HG02981 (cell line): ENCODE measurements around the gene TPST1.
"Not testable (repeated sequence)": the region's sequence is repeated elsewhere in the genome, so short reads cannot be mapped to it uniquely, and the experiment has no call there.

Source experiments
- ATAC-seq: cut with Tn5 transposase; IDR thresholded peaks from one replicate; pipeline ENCODE4 v1.9.1; 2021; ENCODE audit warnings: mild to moderate bottlenecking, moderate library complexity; ENCODE audit not compliant: unreplicated experiment

Gene TPST1

DNA sequence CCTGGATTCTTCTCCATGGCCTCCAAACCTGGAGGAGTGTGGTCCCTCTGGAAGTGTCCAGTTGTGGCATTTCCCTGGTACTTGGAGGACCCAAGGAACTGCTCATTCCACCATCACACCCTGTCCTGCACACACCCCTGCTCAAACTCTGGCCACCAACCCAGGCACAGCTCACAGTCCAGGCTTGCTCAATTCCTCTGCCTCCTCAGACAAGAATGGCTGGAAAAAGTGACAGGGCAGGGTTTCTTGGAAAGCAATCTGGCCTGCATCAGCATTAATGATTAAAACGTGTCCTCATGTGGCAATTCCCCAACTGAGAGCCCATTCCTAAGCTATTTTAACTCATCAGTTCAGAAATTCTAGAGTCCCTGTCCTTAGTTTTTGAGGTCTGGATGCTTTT lies 17.2 kb upstream of the TPST1 start:
- no peak for ATAC-seq

DNA sequence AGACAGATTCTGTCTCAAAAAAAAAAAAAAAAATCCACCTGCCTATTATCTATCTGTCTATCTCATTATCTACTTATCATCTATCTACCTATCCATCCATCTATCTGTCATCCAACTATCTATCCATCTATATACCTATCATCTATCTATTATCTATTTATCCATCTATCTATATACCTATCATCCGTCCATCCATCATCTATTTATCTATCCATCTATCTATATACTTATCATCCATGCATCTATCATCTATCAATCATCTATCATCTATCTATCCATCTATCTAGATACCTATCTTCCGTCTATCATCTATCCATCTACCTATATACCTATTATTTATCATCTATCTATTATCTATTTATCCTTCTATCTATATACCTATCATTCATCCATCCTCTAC lies 16.5 kb upstream of the TPST1 start:
- no peak for ATAC-seq

DNA sequence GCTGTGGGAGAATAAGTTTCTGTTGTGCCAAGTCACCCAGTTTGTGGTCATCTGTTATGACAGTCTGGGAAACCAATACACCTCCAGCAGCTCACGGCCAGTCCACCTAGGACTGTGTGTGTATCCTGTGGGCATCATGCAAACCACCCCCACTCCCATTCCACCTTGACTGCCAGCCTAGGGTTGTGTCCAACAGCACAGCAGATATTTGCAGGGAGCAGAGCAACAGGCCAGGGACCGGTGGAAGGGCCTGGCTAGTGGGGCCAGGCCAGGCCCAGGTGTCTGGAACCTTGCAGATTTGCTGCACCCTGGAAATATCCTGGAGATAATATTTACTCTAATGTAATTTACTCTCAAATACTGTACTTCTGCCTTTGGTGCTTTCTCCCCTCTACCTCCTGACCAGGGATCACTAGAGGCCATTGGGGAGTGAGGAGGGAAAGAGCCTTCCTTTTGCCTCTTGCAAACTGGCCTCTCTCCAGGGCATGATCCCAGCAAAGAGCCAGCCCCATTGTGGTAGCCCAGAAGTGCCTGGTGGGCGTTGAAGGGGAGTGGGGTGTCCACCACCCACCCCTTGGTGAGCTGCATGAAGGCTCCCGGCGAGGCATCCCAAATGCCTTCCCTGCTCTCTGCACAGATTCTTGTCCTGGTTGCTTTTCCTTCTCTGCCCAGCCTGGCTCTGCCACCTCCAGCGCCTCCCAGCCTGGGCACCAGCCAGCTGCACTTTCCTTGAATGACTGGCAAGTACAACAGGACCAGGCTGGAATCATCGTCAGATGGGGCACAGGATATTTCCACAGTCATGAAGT lies 15.2 kb upstream of the TPST1 start:
- no peak for ATAC-seq

DNA sequence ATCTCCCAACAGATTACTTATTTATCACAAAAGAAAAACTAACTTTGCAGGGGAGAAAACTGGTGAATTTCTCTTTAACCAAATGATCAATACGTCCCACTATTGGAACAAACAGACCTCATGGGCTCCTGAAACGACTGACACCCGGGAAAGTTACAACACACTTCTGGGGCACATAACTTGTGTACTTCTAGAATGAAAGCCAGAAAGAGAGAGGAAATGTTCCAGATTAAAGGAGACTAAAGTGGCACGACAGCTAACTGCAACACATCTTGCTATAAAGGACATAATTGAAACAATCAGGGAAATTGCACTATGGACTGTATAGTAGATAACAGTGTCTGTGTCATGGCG lies 14.7 kb upstream of the TPST1 start:
- no peak for ATAC-seq

DNA sequence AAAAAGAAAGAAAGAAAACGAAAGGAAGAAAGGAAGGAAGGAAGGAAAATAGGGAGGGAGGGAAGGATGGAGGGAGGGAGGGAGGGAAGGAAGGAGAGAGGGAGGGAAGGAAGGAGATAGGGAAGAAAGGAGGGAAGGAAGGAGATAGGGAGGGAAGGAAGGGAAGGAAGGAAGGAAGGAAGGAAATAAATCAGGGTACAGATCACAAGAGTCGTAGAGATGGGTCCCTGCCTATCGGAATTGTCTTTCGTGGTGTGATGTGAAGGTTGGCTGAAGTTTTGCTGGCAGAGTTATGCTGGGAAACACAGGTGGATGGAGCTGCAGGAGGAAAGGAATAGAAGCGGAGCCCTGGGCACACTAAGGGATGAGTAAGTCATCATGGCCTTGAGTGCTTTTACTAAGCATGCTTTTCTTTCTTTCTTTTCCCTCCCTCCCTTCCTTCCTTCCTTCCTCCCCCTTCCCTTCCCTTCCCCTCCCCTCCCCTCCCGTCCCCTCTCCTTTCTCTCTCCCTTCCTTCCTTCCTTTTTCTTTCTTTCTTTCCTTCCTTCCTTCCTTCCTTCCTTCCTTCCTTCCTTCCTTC lies 11.9 kb upstream of the TPST1 start:
- ATAC-seq = no peak

DNA sequence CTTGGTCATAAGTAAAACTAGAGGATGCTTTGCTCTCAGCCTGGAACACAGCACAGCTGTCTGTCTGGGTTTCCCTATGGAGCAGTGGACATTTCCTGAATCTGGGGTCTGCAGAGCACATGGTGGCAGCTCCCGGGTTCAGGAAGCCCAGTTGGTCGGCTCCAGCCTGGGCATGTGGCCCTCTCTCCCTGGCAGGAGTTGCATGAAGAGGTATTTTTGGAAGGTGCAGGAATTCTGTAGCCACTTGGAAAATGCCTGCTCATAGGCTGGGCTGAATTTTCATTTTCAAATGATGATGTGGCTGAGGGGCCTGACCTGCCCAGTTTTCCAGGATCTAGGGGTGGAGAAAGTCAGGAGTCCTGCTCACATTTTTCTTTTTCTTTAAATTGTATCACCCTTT lies 6.7 kb upstream of the TPST1 start:
- no peak for ATAC-seq

DNA sequence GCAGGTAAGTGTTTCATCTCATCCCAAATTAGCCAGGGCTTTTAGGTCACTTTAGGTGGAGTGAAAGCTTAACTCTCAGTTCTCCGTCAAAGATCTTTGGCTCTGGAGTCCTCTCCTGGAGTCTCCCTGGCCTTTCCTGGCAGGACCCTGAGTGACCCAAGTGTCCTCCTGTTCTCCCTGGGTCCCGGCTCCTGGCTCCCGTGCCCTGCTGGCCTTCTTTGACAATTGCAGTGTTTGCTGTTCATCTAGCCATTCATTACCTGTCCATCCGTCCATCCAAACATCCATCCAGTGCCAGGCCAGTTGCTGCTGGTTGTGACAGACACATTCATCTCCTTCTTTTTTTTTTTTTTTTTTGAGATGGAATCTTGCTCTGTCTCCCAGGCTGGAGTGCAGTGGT lies 6.2 kb upstream of the TPST1 start:
- no peak for ATAC-seq

DNA sequence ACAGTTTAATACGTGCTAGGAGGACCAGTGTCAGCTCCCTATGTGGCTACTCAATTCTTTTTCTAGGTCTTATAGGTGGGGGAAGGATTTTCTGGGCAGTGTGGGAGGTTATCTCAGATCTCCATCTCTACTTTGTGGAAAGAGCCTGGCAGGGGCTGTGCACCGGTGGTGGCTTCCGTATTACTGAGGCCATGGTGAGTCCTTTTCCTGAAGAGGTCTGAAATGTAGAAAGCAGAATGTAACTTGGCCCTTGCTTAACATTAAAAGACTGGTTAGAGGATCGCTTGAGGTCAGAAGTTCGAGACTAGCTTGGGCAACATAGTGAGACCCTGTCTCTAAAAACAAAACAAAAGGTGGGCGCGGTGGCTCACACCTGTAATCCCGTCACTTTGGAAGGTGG lies 2.7 kb upstream of the TPST1 start:
- no peak for ATAC-seq

DNA sequence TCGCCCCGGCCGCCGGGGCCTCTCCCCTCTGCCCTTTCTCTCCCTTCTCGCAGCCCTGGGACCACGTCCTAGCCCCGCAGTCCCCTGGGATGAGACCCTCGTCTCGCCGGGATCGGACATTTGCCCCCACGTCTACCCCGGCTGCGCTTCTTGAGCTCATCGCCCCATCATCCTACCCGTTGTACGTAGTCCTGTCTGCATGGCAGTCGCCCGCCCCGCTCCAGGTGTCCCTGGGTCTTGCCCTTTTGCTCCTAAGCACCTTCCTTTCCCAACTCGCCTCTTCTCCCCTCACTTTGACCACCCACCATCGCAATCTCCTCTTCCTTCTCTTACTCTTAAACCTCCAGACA lies 582 bp downstream of the TPST1 start:
- ATAC-seq = no peak

DNA sequence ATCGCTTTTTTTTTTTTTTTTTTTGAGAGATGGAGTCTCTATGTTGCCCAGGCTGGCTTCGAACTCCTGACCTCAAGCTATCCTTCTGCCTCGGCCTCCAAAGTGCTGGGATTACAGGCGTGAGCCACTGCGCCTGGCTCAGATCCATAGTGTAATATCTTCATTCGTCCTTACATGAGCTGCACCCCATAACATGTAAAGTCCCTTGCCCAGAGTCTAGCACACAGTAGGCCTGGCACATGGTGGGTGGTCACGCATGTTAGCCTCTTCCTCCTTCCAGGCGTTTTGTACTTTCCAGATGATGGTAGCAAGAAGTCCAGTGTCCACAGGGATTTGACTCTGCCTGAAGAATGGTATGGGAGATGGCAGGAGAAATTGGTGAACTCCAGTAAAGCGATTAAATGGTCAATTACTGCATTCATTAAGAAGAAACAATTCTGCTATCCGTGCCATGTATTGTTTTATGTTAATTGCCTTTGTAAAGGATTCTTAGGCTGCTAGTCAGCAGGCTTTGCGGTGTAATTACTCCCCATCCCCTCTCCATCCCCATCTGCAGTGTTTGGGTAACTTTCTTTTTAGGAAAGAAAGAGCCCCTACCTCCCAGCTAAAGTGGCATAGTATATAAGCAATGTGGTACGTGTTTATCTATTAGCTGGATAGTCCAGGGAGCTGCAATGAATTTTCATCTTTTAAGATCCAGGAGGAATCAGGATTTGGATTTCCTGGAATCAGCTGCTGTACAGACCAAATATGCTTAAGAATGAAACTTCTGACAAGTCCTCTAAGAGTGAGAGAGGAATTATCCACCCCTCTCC lies 1.2 kb downstream of the TPST1 start:
- no peak for ATAC-seq

DNA sequence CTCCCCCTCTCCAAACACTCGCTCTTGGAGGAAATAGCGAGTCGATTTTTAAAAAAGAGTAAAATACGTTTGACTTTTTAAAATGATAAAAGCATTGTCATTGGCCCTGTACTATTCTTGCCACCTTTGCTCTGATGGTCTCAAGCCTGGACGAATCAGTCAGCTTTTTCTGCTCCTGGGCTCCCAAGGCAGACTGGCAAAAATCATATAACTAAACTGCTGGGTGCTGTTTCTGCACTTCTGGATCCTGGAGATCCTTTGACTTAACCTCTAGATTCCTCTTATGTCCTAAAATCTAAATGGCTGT lies 1.8 kb downstream of the TPST1 start:
- ATAC-seq = no peak

DNA sequence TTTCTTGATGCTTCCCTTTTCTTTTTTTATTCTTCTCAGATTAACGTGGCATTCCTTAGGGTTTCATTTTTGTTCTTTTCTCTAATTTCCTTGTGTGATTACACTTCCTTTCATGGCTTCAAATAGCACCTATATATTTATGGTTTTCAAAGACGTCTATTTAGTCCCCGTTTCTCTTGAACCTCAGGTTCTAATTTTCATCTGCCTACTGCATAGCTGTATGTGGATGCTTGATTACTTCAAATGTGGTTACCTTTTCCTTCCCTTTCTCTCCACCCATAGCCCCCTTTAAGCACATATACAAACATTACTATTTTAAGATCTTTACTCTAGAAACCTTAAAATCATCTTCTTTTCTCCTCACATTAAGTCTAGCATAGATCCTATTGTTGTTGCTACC lies 2.4 kb downstream of the TPST1 start:
- no peak for ATAC-seq

DNA sequence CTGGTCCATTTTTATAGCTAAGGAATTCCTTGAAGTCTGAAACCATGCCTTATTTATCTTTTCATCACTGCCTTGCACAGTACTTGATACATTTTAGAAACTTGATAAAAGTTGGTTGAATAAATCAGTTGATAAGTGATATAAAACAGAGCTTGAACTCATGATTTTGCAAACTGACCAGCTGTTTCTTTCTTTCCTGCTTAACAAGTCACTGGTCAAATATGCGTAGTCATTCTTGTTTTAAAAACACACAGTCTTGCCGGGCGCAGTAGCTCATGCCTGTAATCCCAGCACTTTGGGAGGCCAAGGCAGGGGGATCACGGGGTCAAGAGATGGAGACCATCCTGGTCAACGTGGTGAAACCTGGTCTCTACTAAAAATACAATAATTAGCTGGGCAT lies 6.3 kb downstream of the TPST1 start:
- ATAC-seq = no peak

DNA sequence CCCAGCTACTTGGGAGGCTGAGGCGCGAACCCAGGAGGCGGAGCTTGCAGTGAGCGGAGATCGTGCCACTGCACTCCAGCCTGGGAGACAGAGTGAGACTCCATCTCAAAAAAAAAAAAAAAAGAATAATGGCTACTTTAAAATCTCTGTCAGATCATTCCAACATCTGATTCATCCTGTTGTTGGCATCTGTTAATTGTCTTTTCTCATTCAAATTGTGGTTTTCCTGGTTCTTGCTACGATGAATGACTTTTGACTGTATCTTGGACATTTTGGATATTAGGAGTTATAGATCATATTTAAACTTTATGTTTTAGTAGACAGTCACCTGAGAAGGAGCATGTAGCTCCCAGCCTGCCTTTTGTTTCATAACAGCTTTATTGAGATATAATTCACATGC lies 8.5 kb downstream of the TPST1 start:
- ATAC-seq = no peak

DNA sequence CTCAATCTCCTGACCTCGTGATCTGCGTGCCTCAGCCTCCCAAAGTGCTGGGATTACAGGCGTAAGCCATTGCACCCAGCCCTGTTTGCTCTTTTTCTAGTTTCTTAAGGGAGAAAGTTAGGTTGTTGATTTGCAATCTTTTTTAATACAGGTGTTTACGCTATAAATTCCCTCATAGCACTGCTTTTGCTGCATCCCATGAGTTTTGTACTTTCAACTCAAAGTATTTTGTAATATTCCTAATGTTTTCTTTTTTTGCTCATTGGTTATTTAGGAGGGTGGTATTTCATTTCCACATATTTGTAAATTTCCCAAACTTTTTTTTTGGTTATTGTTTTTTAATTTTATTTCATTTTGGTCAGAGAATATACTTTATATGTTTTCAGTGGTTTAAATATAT lies 11.6 kb downstream of the TPST1 start:
- no peak for ATAC-seq

DNA sequence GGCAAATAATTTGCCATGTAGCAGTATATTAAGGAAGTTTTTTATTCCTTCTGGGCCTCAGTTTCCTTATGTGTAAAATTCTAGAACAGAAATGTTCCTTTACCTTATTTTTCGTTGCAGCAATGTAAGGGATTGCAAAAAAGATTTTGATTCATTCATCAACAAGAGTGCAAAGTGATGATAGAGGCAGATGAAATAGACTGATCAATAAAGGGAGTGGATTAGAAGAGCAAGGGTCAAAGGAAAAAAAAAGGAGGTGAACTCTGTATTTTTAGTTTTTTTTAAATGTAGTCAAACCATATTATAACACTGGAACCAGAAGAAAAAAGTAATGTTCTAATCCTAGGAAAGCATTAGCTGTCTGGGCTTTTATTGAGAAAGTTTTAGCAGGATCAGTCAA lies 14.7 kb downstream of the TPST1 start:
- ATAC-seq = no peak

DNA sequence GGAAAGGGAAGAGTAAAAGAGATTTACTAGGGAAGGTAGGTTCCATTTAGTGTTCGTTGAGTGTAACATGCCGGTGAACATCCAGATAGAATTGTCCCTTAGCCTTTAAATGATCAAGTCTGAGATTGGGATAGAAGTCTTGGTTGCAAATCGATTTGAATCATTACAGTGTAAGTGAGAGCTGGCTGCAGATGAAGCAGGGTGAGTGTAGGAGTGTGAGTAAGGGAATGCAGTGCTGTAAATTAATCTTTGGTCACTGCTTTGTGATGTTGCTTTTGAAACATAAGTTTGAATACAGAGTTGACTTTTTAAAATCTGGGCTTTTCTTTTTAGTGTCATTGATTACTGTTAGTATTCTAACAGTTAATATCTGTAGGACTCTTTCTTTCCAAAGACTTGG lies 16.3 kb downstream of the TPST1 start:
- ATAC-seq = no peak

DNA sequence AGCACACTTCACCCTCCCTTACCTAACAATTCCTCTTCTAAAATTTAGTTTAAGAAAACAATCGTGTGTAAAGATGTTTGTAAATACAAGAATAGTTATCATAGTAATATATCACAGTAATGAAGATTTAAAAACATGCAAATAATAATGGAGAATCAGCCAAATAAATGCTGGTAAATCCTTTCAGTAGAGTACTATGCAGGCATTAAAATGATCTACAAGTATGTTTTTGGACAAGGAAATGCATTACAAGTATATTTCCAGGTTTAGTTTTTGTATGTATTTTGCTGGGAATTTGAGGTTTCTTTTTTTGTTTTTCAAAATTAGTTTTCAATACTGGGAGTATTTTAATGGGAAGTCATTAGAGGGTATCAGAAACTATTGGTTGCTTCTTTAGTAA lies 22.7 kb downstream of the TPST1 start:
- ATAC-seq = no peak

DNA sequence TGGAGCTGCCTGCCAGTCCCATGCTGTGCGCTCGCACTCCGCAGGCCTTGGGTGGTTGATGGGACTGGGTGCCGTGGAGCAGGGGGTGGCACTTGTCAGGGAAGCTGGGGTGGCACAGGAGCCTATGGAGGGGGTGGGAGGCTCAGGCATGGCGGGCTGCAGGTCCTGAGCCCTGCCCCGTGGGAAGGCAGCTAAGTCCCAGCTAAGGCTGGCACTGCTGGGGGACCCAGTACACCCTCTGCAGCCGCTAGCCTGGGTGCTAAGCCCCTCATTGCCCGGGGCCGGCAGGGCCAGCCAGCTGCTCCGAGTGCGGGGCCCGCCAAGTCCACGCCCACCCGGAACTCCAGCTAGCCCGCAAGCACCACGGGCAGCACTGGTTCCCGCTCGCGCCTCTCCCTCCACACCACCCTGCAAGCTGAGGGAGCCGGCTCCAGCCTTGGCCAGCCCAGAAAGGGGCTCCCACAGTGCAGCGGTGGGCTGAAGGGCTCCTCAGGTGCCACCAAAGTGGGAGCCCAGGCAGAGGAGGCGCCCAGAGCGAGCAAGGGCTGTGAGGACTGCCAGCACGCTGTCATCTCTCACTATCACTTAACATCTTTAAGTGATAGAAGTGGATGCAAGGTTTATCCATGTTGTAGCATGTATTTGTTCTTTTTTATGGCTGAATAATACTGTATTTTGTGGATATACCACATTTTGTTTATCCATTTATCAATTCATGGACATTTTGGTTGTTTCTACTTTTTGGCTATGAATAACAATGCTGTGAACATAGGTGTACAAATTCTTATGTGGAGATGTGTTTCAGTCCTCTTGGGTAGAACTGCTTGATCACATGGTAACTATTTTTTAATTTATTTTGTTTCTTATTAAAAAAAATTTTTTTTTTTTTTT lies 26.4 kb downstream of the TPST1 start:
- ATAC-seq = not testable (repeated sequence)

DNA sequence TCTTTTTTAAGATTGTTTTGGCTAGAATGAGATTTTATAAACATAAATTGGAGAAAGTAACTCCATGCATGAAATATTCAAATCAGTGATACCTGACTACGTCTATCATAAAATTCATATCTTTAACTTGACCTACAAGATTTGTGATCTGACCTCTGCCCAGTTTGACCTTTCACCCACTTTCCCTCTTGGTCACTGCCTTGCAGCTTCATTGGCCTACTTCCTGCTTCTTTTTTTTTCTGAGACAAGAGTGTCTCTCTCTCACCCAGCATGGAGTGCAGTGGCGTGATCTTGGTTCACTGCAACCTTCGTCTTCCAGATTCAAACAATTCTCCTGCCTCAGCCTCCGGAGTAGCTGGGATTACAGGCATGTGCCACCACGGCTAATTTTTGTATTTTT lies 28.5 kb downstream of the TPST1 start:
- ATAC-seq = no peak

DNA sequence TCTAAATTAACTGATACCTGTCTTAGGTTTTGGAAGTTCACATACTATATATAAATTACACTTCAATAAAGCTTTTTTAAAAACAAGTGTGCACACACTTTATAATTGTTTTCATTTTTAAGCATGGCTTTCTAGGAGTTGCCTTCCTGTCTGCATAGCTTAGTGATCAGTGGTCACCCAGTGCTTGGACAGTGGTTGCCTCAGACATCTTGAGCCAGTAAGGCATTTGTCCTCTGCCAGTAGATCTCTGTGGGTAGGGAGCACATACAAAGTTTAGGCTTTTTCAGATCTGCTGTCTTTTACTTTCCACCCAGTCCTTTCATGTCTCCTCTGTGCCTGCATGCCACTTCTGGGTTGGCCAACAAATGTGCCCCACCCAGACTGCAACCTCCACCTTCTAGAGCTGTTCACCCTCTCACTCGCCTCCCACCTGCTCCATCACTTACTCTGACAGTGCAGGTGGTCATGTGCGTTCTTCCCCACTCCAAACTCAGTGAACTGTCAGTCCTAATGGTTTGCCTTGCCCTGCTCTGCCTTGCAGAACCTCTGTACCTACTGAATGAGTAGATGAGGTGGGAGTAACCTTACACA lies 31.7 kb downstream of the TPST1 start:
- ATAC-seq = no peak
